Measurements from ENCODE around the gene ITGA8.
A peak's percentile ranks its signal among the peaks of the same experiment; 100 is the strongest.
"Not testable (repeated sequence)": the region's sequence is repeated elsewhere in the genome, so short reads cannot be mapped to it uniquely, and the experiment has no call there.

Gene ITGA8

DNA sequence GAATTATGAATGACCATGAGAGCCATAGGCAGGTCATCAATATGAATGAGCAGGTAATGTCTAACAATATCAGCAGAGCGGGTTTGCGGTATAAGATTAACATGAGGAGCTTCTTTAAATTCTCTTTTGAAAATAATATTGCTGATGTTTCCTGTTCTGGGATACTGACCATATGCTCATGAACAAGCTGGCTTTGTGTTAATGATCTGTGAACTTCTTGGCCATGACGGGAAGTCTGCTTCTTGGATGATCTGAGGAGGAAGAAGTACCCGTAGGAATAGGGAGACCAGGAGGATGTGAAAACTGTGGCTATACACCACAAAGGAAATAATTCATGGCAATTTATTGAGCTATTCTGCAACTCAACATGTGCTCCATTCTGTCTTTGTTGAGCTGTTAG is 38.6 kb downstream of the ITGA8 start:
- no peak for DNase-seq (ENCODE audit: low spot score)

DNA sequence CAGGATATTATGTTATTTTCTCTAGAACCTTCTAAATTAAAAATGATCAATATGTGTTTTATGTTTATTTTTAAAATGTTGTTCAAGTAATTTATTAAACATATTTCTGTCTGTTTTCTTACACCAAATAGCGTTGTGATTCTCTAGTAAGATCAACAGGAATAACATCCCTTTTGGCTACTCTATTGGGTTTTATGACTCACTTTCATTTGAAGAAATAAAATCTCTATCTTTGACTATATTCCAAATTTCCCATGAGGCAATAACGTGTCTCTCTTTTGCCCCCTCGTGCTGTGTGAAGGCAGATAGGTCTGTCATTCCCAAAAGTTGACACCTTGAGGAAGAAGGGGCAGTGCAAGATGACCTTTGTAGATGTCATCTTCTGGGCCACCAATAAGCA is 40.9 kb downstream of the ITGA8 start:
- DNase-seq (ENCODE audit: low spot score) = no peak

- DNase-seq (ENCODE audit: low spot score) = no peak
Observed at GRCh38 chr10:15672469-15672868, 47.3 kb downstream of the ITGA8 start.

DNA sequence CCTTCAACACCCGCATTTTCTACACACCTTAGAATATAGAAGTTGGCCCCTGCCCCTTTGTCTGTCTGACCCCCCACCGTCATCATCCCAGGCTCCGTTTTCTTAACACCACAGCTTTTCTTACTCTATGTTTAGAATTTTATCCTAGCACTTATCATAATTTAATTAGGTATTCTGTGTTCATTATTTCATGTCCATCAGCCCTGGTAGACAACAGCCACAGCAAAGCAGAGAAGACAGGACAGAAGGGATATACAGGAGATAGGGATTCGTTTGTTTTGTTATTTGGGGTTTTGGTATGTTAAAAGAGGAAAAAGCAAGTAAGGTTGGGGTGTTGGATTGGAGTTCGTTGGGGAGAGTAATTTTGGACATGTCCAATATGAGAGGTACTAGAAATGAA is 48.8 kb downstream of the ITGA8 start:
- DNase-seq (ENCODE audit: low spot score) = no peak

DNA sequence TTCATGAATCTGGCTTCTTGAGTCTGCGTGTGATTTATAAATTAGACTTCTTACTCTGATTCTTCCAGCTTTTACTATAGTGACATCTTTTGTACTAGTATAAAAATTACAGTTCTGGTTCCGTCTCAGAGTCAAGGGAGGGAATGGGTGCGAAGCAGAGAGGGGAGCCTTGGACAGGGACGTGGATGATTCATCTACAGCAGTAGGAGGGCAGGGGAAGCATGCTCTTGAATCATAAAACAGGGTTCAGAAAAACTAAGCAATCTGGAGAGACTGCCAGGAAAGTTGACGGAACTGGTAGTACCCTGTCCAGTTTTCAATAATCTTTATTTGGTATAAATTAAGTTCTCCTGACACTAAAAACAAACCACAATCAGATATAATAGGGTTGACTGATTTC is 58.1 kb downstream of the ITGA8 start:
- no peak for DNase-seq (ENCODE audit: low spot score)

- DNase-seq (ENCODE audit: low spot score) = no peak
Observed at GRCh38 chr10:15660990-15661389, 58.7 kb downstream of the ITGA8 start.

- DNase-seq (ENCODE audit: low spot score) = no peak
Observed at GRCh38 chr10:15658069-15658702, 61.5 kb downstream of the ITGA8 start.

DNA sequence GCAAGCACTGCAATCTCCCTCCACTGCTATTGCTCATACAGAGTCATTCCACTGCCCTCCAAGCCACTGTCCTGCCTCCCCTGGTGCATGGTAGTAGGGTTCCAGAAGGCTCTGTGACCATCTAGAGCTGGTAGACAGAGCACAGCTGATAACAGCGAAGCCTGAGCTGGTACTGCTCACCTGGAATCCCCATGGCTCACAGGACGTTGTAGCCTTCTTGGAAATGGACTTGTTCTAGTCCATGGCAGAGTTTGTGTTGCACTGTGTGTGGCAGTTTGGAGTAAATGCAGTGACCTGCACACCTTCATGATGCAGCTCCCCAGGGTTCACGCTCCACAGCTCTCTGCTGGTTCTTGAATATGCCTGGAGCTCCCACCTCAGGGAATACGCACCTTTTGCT is 67.0 kb downstream of the ITGA8 start:
- DNase-seq (ENCODE audit: low spot score) = no peak

- DNase-seq (ENCODE audit: low spot score) = no peak
Observed at GRCh38 chr10:15652117-15652516, 67.6 kb downstream of the ITGA8 start.

- no peak for DNase-seq (ENCODE audit: low spot score)
Observed at GRCh38 chr10:15651175-15651574, 68.5 kb downstream of the ITGA8 start.

GRCh38 chr10:15642095-15642494 is 77.6 kb downstream of the ITGA8 start:
- DNase-seq (ENCODE audit: low spot score) = no peak

DNA sequence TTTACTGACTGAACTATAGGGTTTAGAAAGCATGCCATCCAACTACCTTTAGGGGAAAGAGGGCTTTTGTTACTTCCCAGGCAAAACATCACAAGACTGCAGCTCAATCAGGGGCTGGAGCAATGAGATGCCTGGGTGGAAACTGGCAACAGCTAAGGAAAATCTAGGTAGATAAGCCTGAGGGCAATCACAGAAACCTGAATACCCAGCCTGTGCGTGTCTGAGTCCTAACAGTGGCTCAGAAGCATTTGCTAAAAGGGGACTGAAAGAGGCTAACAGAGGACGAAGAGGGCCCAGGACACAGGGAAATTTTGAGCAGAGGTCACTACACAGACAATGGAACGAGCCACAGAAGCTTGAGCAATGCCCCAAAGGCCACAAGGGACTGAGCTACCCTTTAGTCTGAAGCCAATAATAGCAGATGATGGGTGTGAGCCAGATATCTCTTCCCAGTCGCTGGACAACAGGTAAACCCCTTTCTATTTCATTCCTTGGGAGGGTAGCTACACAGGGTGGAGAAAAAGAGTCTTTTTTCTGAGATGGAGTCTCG is 79.1 kb downstream of the ITGA8 start:
- no peak for DNase-seq (ENCODE audit: low spot score)

DNA sequence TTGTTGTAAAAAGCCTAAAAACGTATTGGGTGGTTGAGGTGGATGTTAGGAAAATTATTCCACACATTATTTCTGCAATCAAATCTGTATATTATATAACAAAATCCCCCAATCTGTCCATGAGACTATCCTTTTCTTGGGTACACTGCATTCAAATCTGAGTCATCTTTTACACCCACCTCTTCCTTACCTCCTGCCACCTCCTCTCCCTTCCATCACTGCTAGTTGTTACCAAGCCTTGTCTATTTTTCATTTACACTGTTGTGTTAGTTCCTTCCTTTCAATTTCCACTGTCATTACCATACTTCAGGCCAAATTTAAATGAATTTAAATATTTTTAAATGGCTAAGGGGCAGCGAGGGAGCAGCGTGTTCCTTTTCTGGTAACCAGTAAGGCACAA is 83.3 kb downstream of the ITGA8 start:
- no peak for DNase-seq (ENCODE audit: low spot score)

- no peak for DNase-seq (ENCODE audit: low spot score)
Observed at GRCh38 chr10:15632456-15633091, 87.1 kb downstream of the ITGA8 start.

DNA sequence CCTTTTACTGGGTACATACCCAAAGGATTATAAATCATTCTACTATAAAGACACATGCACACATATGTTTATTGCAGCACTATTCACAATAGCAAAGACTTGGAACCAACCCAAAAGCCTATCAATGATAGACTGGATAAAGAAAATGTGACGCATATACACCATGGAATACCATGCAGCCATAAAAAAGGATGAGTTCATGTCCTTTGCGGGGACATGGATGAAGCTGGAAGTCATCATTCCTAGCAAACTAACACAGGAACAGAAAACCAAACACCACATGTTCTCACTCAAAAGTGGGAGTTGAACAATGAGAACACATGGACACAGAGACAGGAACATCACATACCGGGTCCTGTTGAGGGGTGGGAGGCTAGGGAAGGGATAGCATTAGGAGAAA is 88.5 kb downstream of the ITGA8 start:
- not testable (repeated sequence) for DNase-seq (ENCODE audit: low spot score)

DNA sequence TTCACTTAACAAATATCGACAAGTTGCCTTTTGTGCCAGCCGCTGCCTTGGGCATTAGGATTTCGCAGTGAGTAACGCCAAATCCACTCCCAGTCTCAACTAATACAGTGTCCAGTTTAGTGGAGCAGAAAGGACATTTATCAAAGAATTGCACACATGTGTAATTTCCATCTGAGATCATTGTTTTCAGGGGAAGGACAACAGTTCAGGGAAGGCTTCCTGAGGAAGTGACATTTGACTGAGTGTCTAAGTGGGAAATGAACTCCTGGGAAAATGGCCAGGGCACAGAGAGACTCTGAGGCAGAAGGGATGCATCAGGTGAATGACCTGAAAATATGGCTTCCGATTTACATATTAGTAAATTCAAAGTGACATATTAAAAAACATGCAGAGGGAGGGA is 89.4 kb downstream of the ITGA8 start:
- no peak for DNase-seq (ENCODE audit: low spot score)

- peak; percentile 6 for DNase-seq (ENCODE audit: low spot score)
Observed at GRCh38 chr10:15627617-15628196, 92.0 kb downstream of the ITGA8 start.

GRCh38 chr10:15626937-15627336 is 92.8 kb downstream of the ITGA8 start:
- DNase-seq (ENCODE audit: low spot score) = no peak

GRCh38 chr10:15625261-15625660 is 94.5 kb downstream of the ITGA8 start:
- DNase-seq (ENCODE audit: low spot score) = no peak

- no peak for DNase-seq (ENCODE audit: low spot score)
Observed at GRCh38 chr10:15624401-15625196, 95.1 kb downstream of the ITGA8 start.

GRCh38 chr10:15620836-15621515 is 98.7 kb downstream of the ITGA8 start:
- no peak for DNase-seq (ENCODE audit: low spot score)

DNA sequence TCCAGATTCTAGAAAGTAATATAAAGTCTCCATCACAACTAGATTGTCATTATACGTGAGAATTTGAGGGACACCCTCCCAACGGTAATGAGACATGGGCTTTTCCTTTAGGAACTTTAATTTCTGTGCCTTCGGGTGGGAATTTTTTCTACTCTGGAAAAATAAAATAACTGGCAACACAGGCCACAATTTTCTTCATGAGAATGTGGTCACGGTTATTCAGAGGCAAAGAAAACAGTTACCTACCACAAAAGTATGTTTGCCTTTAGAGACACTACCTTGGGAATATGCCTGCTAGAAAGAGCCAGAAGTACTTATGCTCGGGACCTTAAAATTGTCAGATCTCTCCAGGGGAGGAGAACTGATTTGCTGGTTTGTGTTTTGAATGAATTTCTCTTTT is 99.4 kb downstream of the ITGA8 start:
- no peak for DNase-seq (ENCODE audit: low spot score)
